Activated CD8-positive, alpha-beta T cell treated with anti-CD3 and anti-CD28 coated beads for 36 hours (primary cell): ENCODE data around the gene TRIM10. TPM values are rescaled to one million over a fixed set of nuclear protein-coding genes. Genes with fewer than 3 reads are reported as not detected.

Experiments
- ATAC-seq: fragments of 200-7000 bp; cut with Tn5 transposase; one replicate; pipeline ENCODE4 v1.10.0; 2021; ENCODE audit warnings: mild to moderate bottlenecking, moderate library complexity
- CTCF ChIA-PET: fragments of 350-600 bp; sonication (Branson Sonifier 250); formaldehyde crosslinking; loops from one replicate; lab custom pipeline; 2021; ENCODE audit warnings: antibody characterized with exemption; lab: Charles Lee
- POLR2A ChIA-PET: fragments of 350-600 bp; sonication (Branson Sonifier 250); formaldehyde crosslinking; loops from one replicate; lab custom pipeline; 2021; ENCODE audit warnings: antibody characterized with exemption; lab: Charles Lee
- DNase-seq: peaks from one replicate; pipeline ENCODE4 v3.0.0-alpha.2; 2020
- H3K27ac Mint-ChIP-seq: one replicate; pipeline ENCODE4 v1.8.0; 2021; ENCODE audit warnings: mild to moderate bottlenecking, mixed read lengths
- H3K27me3 Mint-ChIP-seq: one replicate; pipeline ENCODE4 v1.8.0; 2021; ENCODE audit warnings: mixed read lengths
- H3K36me3 Mint-ChIP-seq: one replicate; pipeline ENCODE4 v1.8.0; 2021; ENCODE audit warnings: low read depth, mixed read lengths
- H3K4me1 Mint-ChIP-seq: one replicate; pipeline ENCODE4 v1.8.0; 2021; ENCODE audit warnings: low read depth, mixed read lengths
- H3K4me3 Mint-ChIP-seq: one replicate; pipeline ENCODE4 v1.8.0; 2021; ENCODE audit warnings: mild to moderate bottlenecking, moderate library complexity, mixed read lengths
- H3K9me3 Mint-ChIP-seq: one replicate; pipeline ENCODE4 v1.8.0; 2021; ENCODE audit warnings: mixed read lengths
- intact Hi-C: fragments of 100-400 bp; cut with micrococcal nuclease; formaldehyde crosslinking; loops from one replicate; pipeline ENCODE4 v1.10.0; 2022
- total RNA-seq, 2 experiments: library from RNA; stranded (reverse); gene quantifications; one replicate each; pipeline ENCODE4 v1.2.3, GENCODE V29; 2021
- TF ChIP-seq, protein P1 (sequence below): fragments of 200-600 bp; IDR thresholded peaks from one replicate; pipeline ENCODE4 v1.8.0; 2022; ENCODE audit warnings: antibody characterized with exemption, mild to moderate bottlenecking

The TRIM10 gene
- total RNA-seq, 2 experiments from 2014 or later, result not detected

DNA sequence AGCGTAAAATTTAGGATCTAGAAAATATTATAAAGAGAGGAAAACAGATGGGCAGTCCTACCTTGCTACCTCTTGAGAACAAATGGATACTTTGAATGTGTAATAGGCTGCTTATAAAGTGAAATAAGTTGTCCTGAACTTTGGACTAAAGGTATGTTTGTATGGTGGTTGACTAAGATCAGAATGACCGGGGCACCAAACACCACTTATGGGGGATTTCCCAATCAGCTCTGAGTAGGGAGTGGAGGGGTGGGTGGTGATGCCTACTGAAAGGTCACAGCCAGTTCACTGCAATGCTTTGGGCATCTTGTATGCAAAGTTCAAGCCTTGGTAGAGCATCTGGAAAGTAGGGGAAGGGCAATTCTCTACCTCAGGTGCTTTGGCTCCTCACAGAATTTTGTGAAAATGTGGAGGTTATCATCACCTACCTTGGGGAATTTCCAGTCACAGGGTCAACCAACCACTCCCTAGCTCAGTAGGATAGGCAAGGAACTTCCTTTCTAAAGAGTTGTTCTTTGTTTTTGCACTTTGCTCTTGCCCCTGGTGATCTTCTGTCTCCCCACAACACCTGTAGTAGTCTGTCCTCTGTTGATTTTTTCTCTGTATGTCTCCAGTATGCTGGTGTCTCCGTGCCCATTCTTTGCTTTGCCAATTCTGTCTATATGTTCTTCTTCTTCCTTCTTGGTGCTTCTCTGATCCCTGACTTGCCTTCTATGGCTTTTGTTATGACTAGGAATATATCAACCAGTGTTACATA lies 47.8 kb downstream of the TRIM10 start, which contains the start of gene TRIM31:
Gene TRIM31, minus strand, starts transcription at position 88 of the 757 bp plus-strand sequence. CDS start 285 bp downstream, outside the sequence.
- peaks cover 13% of the 10 kb centered on the region for H3K4me1 Mint-ChIP-seq
- ChIA-PET POLR2A (interaction anchor here (0.8 kb wide), 1 partner anchor 23 kb away, joined by 3 read pairs; the partner anchor contains the start of gene TRIM40), CTCF (interaction anchor here (2.9 to 7.7 kb wide), 2 partner anchors 10 to 18 kb away, joined by 19 to 61 read pairs; no protein-coding TSS in a partner anchor)
- no peak within 1 kb of the TSS for H3K27ac Mint-ChIP-seq
- no peaks in the 10 kb centered on the region for H3K9me3 Mint-ChIP-seq
- H3K27me3 Mint-ChIP-seq, result peaks cover 39% of the 10 kb centered on the region
- TF ChIP-seq, protein P1, sequence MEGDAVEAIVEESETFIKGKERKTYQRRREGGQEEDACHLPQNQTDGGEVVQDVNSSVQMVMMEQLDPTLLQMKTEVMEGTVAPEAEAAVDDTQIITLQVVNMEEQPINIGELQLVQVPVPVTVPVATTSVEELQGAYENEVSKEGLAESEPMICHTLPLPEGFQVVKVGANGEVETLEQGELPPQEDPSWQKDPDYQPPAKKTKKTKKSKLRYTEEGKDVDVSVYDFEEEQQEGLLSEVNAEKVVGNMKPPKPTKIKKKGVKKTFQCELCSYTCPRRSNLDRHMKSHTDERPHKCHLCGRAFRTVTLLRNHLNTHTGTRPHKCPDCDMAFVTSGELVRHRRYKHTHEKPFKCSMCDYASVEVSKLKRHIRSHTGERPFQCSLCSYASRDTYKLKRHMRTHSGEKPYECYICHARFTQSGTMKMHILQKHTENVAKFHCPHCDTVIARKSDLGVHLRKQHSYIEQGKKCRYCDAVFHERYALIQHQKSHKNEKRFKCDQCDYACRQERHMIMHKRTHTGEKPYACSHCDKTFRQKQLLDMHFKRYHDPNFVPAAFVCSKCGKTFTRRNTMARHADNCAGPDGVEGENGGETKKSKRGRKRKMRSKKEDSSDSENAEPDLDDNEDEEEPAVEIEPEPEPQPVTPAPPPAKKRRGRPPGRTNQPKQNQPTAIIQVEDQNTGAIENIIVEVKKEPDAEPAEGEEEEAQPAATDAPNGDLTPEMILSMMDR, result no peak
- H3K36me3 Mint-ChIP-seq, result no peaks in the 10 kb centered on the region
- ATAC-seq (peak; percentile 87), DNase-seq (peak; percentile 52)
- intact Hi-C loops, result no loop called here
- H3K4me3 Mint-ChIP-seq, result no peak within 1 kb of the TSS

DNA sequence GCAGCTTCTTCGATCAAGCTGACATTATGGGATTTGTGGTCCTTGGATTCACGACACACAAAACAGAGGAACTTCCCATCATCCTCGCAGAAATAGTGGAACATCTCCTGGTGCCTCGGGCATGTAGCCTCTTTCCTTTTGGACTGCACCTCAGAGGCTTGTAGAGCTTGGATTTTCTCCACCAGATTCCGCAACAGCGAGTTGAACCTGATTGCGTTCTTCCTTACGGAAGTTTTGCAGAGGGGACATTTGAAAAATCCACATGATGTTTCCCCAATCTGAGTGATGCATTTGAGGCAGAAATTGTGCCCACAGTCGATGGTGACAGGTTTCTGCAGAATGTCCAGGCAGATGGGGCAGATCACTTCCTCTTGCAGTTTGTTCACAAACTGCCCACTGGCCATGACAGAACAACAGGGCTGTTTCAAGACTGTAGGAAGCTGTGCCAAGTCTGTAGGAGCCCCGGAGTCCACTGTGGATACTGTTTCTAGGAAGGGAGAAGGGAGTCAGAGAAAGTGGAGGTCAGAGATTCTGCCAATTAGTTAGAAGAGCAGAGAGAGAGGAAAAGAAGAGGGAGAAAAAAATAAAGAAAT lies 48.5 kb downstream of the TRIM10 start:
- H3K4me1 Mint-ChIP-seq, result peaks cover 13% of the 10 kb centered on the region
- ATAC-seq, result no peak

DNA sequence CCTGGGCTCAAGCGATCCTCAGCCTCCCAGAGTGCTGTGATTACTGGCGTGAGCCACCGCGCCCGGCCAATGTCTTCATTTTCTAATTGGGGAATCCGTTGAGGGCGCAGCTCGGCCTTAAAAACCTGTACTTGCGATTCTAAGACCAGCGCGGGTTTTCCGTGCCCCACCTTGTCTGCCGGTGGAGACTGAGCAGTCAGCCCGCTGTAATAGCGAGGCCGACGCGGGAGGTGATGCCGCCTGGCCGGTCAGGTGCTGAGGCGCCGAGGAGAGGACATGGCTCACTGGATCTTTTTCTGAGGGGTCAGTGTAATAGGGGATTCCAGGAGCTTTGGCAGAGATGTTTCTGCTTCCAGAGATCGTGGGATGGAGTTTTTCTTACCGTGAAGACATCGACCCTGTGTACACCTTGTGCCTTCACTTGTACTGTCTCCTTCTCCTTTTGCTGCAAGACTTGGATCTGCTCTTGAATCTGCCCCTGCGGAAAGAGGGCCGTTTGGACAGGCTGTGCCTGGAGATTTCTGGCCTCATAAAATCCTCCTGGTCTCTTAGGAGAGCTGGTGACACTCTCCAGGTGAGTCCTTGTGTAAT lies 49.6 kb downstream of the TRIM10 start:
- peaks cover 13% of the 10 kb centered on the region for H3K4me1 Mint-ChIP-seq
- POLR2A ChIA-PET, result no interaction called here
- TF ChIP-seq, protein P1, result no peak

More for the DNA sequence above, 48.5 kb downstream of the TRIM10 start:
- Mint-ChIP-seq H3K9me3 (no peaks in the 10 kb centered on the region), H3K27ac (no peak overlapping the region), H3K36me3 (no peaks in the 10 kb centered on the region), H3K27me3 (peaks cover 45% of the 10 kb centered on the region), H3K4me3 (no peak overlapping the region)
- ChIA-PET POLR2A (interaction anchor here (0.7 to 0.8 kb wide), 2 partner anchors 23 to 46 kb away, joined by 3 to 4 read pairs; partner anchors contain the start of gene TRIM40), CTCF (interaction anchor here (2.9 to 7.7 kb wide), 2 partner anchors 9 to 19 kb away, joined by 19 to 61 read pairs; no protein-coding TSS in a partner anchor)
- intact Hi-C loops, result no loop called here
- TF ChIP-seq, protein P1, result no peak
- DNase-seq, result no peak

DNA sequence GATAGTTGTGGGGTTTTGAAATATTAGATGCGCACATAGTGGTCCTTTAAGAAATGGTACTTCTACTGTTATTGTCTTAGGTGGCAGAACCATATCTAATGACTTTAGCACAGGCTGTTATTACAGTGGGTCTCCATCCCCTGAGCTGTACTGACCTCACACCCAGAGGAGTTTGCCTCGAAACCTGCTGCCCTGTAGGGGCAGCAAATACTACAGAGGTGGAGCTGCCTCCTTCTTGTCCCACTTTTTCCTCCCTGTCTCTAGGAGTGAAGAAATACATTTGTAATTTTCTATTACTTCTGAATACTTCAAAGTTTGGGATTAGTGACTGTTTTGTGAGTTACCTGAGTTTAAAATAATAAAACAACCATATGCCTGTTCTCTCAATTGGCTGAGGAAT lies 56.4 kb downstream of the TRIM10 start:
- peaks cover 45% of the 10 kb centered on the region for H3K27me3 Mint-ChIP-seq
- H3K36me3 Mint-ChIP-seq, result no peaks in the 10 kb centered on the region
- H3K4me3 Mint-ChIP-seq, result no peak overlapping the region
- no peaks in the 10 kb centered on the region for H3K9me3 Mint-ChIP-seq
- ChIA-PET POLR2A (interaction anchor here (1.0 to 3.3 kb wide), 2 partner anchors 26 to 38 kb away, joined by 5 to 16 read pairs; no protein-coding TSS in a partner anchor), CTCF (interaction anchor here (0.7 to 8.9 kb wide), 13 partner anchors 10 to 253 kb away, joined by 3 to 324 read pairs (median 5); partner anchors contain the start of gene TRIM40)
- ATAC-seq (no peak), DNase-seq (no peak)
- TF ChIP-seq, protein P1, result no peak
- peaks cover 32% of the 10 kb centered on the region for H3K4me1 Mint-ChIP-seq
- no peak overlapping the region for H3K27ac Mint-ChIP-seq
- intact Hi-C loops, result no loop called here

More for the DNA sequence above, 49.6 kb downstream of the TRIM10 start:
- no peak overlapping the region for H3K27ac Mint-ChIP-seq
- CTCF ChIA-PET, result interaction anchor here (2.9 to 7.7 kb wide), 2 partner anchors 8 to 20 kb away, joined by 19 to 61 read pairs; no protein-coding TSS in a partner anchor
- intact Hi-C loops, result no loop called here
- H3K9me3 Mint-ChIP-seq, result no peaks in the 10 kb centered on the region
- no peaks in the 10 kb centered on the region for H3K36me3 Mint-ChIP-seq
- no peak overlapping the region for H3K4me3 Mint-ChIP-seq
- ATAC-seq (no peak), DNase-seq (no peak)
- H3K27me3 Mint-ChIP-seq, result peaks cover 49% of the 10 kb centered on the region
